HG03196 (cell line): ENCODE measurements around the gene PIEZO1.
A peak's percentile ranks its signal among the peaks of the same experiment; 100 is the strongest.

Source experiments
- ATAC-seq: cut with Tn5 transposase; IDR thresholded peaks from one replicate; pipeline ENCODE4 v1.9.1; 2021; ENCODE audit not compliant: unreplicated experiment

Gene PIEZO1

DNA sequence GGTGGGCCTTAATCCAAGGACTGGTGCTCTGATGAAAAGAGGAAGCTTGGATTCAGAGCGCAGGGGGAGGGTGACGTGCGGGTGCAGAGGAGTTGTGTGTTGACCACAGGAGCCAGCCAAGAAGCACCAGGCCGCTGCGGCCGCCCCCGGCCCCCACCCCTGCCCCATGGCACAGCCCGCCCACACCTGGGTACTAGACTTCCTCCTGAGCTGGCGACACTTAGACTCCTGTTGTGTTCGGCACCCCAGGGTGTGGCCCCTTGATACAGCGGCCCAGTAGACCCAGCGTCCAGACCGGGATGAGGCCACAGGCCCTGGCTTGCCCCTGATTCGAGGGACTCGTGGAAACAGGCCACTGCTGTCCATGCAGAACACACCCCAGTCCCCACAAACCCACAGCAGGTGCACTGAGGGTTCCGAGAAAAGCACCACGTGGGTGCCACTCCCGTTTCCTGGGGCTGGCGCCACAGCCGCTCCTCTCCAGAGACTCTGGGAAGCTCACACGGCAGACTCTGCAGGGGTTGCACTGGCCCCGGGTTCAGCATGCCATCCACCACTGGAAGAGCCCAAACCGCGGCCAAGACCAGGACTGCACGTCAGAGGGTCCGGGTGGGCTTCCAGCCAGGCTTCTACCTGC, 93.0 kb downstream of the PIEZO1 start:
- no peak for ATAC-seq

DNA sequence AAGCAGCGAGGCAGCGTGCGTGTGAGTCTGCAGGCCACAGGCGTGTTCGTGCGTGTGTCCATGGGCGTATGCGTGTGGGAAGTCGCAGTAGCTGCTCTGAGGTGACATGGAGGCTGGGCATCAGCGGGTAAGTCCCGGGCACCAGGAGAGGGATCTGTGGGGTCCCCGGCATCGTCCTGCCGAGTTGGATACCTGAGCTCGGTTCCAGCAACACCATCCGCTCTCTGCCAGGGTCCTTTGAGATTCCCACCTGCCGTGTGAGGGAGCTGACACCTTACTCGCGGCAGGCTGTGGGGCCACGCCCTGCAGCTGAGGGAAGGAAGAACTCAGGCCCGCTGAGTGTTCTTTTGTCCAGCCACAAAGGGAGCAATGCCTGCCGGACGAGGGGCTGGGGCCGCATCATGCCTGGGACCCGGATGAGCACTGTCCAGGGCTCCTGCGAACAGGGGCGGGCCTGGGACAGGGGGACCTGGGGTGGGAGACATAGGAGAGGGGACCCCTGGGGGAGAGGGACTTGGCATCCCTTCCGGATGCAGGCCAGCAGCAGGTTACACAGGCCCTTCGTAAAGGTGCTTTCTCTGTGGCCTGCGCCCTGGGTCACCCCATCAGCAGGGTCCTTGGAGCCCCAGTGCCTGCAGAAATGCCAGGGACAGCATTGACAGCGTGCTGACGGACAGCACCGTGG, 93.7 kb downstream of the PIEZO1 start:
- ATAC-seq = no peak

DNA sequence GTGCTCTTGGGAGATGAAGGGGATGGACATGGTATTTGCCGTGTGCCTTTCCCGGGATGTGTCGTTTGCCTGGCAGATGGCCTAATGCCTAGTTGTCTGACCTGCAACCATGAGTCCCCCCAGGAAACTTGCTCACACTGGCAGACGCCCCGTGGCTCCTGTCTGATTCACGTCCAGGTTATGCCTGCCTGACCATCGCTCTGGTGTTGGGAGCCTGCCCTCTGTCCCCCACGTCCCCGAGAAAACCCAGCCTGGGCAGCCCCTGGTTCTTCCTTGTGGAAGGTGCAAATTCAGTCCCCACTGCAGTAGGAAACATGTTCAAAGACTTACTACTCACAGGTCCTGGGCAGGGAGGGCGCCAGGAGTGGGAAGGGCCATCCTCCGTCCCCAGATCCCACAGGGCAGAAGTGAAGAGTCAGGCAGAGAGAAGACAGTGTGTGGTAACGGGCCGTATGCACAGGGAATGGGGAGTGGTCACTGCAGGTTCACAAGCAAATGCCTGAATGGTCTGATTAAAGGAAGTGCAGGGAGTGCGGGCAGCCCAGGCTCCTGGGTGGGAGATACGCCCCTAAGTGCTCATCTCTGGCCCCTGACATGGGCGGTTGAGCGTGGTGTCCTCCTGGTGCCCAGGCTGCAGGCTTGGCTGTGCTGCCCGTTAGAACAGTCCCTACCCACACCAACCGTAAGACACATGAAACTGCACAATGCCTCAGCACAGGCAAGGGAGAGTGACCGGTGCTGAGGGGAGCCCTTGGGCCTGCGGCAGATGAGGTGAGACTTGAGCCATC, 94.5 kb downstream of the PIEZO1 start:
- no peak for ATAC-seq

- no peak for ATAC-seq
Observed at GRCh38 chr16:88688013-88688778, 96.8 kb downstream of the PIEZO1 start.

DNA sequence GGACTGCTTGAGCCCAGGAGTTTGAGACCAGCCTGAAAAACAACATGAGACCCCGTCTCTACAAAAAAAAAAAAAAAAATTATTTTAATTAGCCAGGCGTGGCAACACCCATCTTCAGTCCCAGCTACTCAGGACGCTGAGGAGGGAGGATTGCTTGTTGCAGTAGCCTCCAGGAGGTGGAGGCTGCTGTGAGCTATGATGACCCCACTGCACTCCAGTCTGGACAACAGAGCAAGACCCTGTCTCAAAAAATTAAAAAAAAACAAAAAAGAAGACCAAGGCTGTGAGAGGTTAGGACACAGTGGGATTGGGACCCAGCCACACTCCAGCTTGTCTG, 97.4 kb downstream of the PIEZO1 start:
- no peak for ATAC-seq

DNA sequence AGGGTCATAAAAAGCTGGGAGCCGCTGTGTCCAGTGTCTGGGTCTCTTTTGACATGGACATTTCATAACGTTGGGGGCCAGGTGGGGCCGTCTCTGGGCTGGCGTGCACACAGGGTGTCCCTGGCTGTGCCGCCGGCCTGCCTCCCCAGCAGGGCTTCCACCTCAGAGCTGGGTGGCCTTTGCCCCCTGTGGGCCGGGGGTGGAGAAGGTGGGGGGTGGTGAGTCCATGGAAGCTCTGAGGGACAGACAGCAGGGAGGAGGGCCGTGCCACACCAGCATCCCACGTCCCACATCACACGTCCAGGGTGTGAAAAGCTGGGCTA, 97.8 kb downstream of the PIEZO1 start:
- ATAC-seq = no peak

DNA sequence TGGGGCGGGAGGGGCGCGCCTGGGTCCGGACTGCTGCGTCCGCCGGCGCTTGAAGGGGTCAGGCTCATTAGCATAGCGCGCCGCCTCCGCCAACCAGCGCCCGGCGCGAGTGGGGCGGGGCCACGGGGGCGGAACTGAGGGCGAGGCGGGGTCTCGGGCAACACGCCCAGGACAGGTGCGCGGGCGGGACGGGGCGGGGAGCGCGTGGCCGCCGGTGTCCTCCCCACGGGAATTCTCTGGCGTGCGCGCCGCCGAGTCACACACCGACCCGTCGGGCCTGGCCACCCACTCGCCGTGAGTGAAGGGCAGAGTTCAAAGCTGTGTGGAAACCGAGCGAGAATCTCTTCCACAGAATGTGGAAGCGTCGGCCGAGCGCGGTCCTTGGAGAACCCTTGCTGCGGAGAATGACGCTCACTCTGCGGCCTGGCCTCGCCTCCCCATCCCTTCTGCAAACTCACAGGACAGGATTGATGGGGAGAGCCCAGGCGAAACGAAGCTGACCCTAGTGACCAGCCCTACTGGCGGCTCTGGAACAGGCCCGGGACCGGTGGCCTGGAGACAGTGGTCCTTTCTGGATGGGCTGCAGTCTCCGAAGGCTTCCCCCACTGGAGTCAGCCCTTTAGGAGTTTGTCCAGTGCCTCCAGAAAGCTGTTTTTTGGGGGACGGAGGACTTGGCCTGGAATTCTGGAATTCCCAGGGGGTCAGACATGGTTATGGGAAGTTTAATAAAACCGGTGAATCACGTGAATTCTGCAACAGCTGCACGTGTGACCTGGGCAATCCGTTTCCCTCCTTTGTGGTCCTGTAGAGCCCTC, 98.4 kb downstream of the PIEZO1 start, which contains the start of gene SNAI3:
Gene SNAI3 (minus strand): TSS at position 69 of the 815 bp plus-strand sequence. CDS start 101 bp downstream, outside the sequence.
- ATAC-seq = peak; percentile 65

DNA sequence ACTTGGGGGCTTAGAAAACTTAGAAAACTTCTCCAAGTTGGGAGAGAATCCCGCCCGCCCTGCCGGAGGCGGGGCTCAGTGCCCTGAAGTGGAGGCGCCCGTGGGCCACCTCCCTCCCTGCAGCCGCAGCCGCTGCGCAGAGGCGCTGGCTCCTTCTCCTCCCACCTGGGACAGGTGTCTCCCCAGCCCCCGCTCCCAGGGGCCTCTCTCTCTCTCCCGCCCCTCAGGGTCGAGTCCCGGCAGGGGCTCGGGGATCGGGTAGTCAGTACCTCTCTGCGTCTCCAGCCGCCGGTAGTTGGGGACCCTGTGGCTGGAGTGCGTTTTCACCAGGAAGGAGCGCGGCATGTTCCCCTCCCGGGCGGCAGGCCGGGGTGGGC, 99.0 kb downstream of the PIEZO1 start:
- ATAC-seq = peak; percentile 2

GRCh38 chr16:88685156-88686061, 99.6 kb downstream of the PIEZO1 start:
- ATAC-seq = no peak

DNA sequence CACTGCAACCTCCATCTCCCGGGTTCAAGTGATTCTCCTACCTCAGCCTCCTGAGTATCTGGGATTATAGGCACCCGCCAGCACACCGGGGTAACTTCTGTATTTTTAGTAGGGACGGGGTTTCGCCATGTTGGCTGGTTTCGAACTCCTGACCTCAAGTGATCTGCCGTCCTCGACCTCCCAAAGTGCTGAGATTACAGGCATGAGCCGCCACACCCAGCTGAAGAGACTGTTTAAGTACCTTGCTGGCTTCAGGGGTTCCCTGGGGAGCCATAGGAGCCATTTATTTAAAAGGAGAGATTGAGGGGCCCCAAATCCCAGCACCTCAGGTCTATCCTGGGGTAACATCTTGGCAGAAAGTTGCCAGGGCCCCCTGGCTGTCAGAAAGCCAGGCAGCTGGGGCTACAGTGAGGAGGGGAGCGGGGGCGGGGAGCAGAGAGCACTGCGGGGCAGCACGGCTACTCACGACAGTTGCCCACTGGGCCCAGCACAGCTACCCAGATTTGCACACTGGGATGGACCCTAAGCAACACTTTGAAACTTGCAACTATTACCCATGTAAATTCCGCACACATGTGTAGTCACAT, 100.4 kb downstream of the PIEZO1 start:
- ATAC-seq = no peak

DNA sequence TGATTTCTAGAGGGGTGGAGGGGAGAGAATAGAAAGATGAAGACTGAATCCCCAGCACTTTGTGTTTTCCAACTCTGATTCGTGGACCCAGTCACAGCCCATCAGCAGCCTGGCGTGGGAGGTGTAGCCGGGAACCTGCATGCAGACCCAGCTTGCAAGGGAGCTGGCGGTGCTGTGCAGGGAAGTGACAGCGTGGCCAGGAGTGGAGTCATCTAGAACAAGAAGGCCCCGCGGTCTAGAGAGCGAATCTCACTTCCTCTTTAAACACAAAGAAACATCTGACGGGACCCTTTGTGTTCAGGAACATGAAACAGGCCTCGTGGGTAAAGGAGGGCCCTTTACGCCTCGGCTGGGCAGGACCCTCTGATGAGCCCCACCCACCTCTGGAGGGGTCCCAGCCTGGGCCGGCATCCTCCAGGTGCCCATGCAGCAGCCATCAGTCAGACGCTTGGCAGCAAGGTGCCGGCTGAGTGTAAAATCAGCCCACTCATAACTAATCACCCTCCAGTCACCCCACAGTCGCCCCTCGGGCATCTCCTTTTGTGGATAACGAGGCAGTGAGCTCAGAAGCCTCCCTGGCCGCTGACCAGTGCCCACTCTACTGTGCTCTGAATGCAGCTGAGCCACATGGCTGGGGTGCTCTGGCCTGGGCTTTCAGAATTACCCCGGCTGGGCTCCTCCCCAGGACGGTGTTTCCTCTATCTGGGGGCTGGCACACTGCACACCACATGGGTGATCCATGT, 103.1 kb downstream of the PIEZO1 start:
- peak; percentile 63 for ATAC-seq

GRCh38 chr16:88681084-88681680, 103.8 kb downstream of the PIEZO1 start:
- ATAC-seq = no peak

DNA sequence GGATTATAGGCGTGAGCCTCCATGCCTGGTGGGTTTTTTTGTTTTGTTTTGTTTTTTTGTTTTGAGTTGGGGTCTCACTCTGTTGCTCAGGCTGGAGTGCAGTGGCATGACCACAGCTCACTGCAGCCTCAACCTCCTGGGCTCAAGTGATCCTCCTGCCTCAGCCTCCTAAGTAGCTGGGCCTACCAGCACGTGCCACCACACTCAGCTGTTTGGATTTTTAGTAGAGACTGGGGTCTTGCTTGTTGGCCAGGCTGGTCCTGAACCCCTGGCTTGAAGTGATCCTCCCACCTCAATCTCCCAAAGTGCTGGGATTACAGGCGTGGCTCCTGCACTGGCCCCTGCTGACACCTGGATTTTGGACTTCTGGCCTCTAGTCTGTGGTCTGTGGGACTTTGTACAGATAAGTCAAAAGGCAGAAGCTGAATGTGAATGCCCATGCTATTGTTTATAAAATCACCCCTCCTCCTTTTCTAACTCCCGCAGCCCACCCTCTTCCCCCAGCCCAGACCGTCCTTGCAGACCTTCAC, 104.4 kb downstream of the PIEZO1 start:
- no peak for ATAC-seq

- no peak for ATAC-seq
Observed at GRCh38 chr16:88678224-88678979, 106.6 kb downstream of the PIEZO1 start.

GRCh38 chr16:88677721-88678120, 107.3 kb downstream of the PIEZO1 start:
- no peak for ATAC-seq

- no peak for ATAC-seq
Observed at GRCh38 chr16:88676502-88677242, 108.3 kb downstream of the PIEZO1 start.
